SK-N-SH (cell line): ENCODE measurements around the gene SLC35A4.

Experiments
- EP300 ChIP-seq, 2 experiments: IDR thresholded peaks; 2 replicates each; pipeline versions ENCODE4 v1.4.0 to v1.6.1; 2012; ENCODE audit warnings: borderline replicate concordance in 1 of 2, low read depth in 1 of 2, low read length in 1 of 2
- EZH2phosphoT487 ChIP-seq: fragments of 200-600 bp; sonication (generic); IDR thresholded peaks from 2 replicates; pipeline ENCODE4 v1.6.1; 2017; ENCODE audit warnings: low read depth, mixed run types, mild to moderate bottlenecking, antibody characterized with exemption, moderate library complexity, borderline replicate concordance
- NFIC ChIP-seq: IDR thresholded peaks from 2 replicates; pipeline ENCODE4 v1.4.0; 2012; ENCODE audit warnings: borderline replicate concordance
- RAD21 ChIP-seq: IDR thresholded peaks from 2 replicates; pipeline ENCODE4 v1.6.1; 2012; ENCODE audit warnings: mild to moderate bottlenecking, low read length
- RCOR1 ChIP-seq: fragments of 150-350 bp; IDR thresholded peaks from 2 replicates; pipeline ENCODE4 v1.6.1; 2017; ENCODE audit warnings: antibody characterized with exemption, low read length
- TEAD4 ChIP-seq: IDR thresholded peaks from 2 replicates; pipeline ENCODE4 v1.4.0; 2012; ENCODE audit warnings: mild to moderate bottlenecking, borderline replicate concordance; ENCODE audit not compliant: insufficient read depth
- YY1 ChIP-seq: IDR thresholded peaks from 2 replicates; pipeline ENCODE4 v1.4.0; 2012; ENCODE audit warnings: low read depth, mild to moderate bottlenecking
- TF ChIP-seq, protein P1 (sequence below): fragments of 200-600 bp; sonication (generic); IDR thresholded peaks from 2 replicates; pipeline ENCODE4 v1.6.1; 2017; ENCODE audit warnings: antibody characterized with exemption, mild to moderate bottlenecking, moderate library complexity
- TF ChIP-seq, protein P2 (sequence below): IDR thresholded peaks from 2 replicates; pipeline ENCODE4 v1.4.0; 2012; ENCODE audit warnings: low read depth, borderline replicate concordance

DNA sequence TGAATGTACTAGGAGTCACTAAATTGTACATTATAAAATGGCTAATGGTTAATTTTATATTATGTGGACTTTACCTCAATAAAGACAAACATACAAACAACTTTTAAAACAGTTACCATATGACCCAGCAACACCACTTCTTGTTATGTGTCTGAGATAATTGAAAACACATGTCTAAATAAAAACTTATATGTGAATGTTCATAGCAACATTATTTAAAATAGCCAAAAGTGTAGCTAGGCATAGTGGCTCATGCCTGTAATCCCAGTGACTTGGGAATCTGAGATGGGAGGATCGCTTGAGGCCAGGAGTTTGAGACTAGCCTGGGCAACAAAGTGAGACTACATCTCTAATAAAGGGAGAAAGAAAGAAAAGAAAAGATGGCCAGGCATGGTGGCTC is 22.9 kb downstream of the SLC35A4 start:
- TF ChIP-seq, protein P1, sequence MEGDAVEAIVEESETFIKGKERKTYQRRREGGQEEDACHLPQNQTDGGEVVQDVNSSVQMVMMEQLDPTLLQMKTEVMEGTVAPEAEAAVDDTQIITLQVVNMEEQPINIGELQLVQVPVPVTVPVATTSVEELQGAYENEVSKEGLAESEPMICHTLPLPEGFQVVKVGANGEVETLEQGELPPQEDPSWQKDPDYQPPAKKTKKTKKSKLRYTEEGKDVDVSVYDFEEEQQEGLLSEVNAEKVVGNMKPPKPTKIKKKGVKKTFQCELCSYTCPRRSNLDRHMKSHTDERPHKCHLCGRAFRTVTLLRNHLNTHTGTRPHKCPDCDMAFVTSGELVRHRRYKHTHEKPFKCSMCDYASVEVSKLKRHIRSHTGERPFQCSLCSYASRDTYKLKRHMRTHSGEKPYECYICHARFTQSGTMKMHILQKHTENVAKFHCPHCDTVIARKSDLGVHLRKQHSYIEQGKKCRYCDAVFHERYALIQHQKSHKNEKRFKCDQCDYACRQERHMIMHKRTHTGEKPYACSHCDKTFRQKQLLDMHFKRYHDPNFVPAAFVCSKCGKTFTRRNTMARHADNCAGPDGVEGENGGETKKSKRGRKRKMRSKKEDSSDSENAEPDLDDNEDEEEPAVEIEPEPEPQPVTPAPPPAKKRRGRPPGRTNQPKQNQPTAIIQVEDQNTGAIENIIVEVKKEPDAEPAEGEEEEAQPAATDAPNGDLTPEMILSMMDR, result no peak
- TF ChIP-seq, protein P2, sequence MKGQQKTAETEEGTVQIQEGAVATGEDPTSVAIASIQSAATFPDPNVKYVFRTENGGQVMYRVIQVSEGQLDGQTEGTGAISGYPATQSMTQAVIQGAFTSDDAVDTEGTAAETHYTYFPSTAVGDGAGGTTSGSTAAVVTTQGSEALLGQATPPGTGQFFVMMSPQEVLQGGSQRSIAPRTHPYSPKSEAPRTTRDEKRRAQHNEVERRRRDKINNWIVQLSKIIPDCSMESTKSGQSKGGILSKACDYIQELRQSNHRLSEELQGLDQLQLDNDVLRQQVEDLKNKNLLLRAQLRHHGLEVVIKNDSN, result no peak
- no peak for TF ChIP-seq NFIC
- TF ChIP-seq EZH2phosphoT487, result no peak
- TF ChIP-seq RCOR1, result no peak
- TF ChIP-seq YY1, result no peak
- no peak for TF ChIP-seq RAD21
- TF ChIP-seq EP300 (IDR thresholded peaks at IDR 0.05; ENCODE audit: borderline replicate concordance in 1 of 2, low read depth in 1 of 2, low read length in 1 of 2), result no peak
- no peak for TF ChIP-seq TEAD4
